DND-41 (cell line): Measurements from ENCODE around the gene IPO8.

Experiments used
- ATAC-seq: fragments of 200-7000 bp; cut with Tn5 transposase; 3 replicates; pipeline ENCODE4 v1.9.1; 2021; ENCODE audit warnings: low read depth; ENCODE audit not compliant: insufficient read depth
- DNase-seq: peaks from one replicate; pipeline ENCODE4 v3.0.0-alpha.2; 2020
- H2AFZ ChIP-seq: 2 replicates; pipeline ENCODE4 v1.6.0; 2012; ENCODE audit warnings: low read depth, low read length
- H3K27ac ChIP-seq: 2 replicates; pipeline ENCODE4 v1.5.1; 2012; ENCODE audit warnings: low read length, inconsistent platforms
- H3K27me3 ChIP-seq: fragments of 200-600 bp; sonication (generic); 2 replicates; pipeline ENCODE4 v1.6.0; 2012; ENCODE audit warnings: low read length, mild to moderate bottlenecking, inconsistent platforms; ENCODE audit not compliant: insufficient read depth, poor library complexity
- H3K36me3 ChIP-seq: 2 replicates; pipeline ENCODE4 v1.5.1; 2012; ENCODE audit warnings: low read length, inconsistent platforms; ENCODE audit not compliant: insufficient read depth
- H3K4me1 ChIP-seq: 2 replicates; pipeline ENCODE4 v1.5.1; 2012; ENCODE audit warnings: mild to moderate bottlenecking, low read length; ENCODE audit not compliant: insufficient read depth
- H3K4me2 ChIP-seq: 2 replicates; pipeline ENCODE4 v1.6.0; 2012; ENCODE audit warnings: mild to moderate bottlenecking, moderate library complexity, low read length, inconsistent platforms; ENCODE audit not compliant: insufficient read depth
- H3K4me3 ChIP-seq, 2 experiments: fragments of 200-600 bp in 1 of 2; shearing (Covaris generic) in 1 of 2; 2 replicates each; pipeline ENCODE4 v1.5.1; 2012 to 2016; ENCODE audit warnings: inconsistent platforms in 2 of 2, low read length in 2 of 2, mild to moderate bottlenecking in 2 of 2, low read depth in 1 of 2, moderate library complexity in 1 of 2
- H3K79me2 ChIP-seq: 2 replicates; pipeline ENCODE4 v1.6.0; 2012; ENCODE audit warnings: low read length, inconsistent platforms; ENCODE audit not compliant: insufficient read depth
- H3K9ac ChIP-seq: 2 replicates; pipeline ENCODE4 v1.6.0; 2012; ENCODE audit warnings: low read depth, mild to moderate bottlenecking, inconsistent platforms, low read length, moderate library complexity
- H3K9me3 ChIP-seq: 2 replicates; pipeline ENCODE4 v1.5.1; 2012; ENCODE audit warnings: low read length, moderate library complexity, mild to moderate bottlenecking, inconsistent platforms; ENCODE audit not compliant: insufficient read depth, severe bottlenecking
- H4K20me1 ChIP-seq: 2 replicates; pipeline ENCODE4 v1.6.0; 2012; ENCODE audit warnings: low read length; ENCODE audit not compliant: insufficient read depth
- EZH2 ChIP-seq: IDR thresholded peaks from 3 replicates; pipeline ENCODE4 v1.6.1; 2012; ENCODE audit warnings: borderline replicate concordance, low read depth, mild to moderate bottlenecking, moderate library complexity, low read length, inconsistent platforms; ENCODE audit not compliant: severe bottlenecking
- TF ChIP-seq, protein P1 (sequence below): IDR thresholded peaks from 2 replicates; pipeline ENCODE4 v1.5.1; 2012; ENCODE audit warnings: borderline replicate concordance, low read length, moderate library complexity, mild to moderate bottlenecking; ENCODE audit not compliant: poor library complexity, severe bottlenecking; ENCODE audit errors: extremely low read depth

The IPO8 gene

DNA sequence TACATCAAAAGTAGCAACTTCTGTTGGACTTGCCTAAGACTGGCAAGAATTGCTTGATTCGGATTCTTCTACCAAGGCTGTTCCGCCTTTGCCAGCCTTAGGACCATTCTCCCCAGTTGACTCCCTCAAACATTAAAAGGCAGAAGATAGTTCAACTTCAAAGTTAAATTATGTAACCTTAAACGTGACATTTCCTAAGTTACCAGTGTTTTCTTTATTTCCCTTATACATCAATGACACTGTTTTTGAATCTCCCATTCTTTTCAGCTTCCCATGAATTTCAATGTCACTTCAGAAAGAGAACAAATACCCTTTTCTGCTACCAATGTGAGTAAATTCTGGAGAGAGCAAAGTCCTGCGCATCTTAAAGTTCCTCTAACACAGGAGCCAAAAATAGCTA is 33.9 kb upstream of the IPO8 start:
- Histone ChIP-seq H3K9me3 (no peaks in the 10 kb centered on the region), H3K9ac (no peak overlapping the region), H4K20me1 (no peaks in the 10 kb centered on the region), H3K79me2 (no peaks in the 10 kb centered on the region), H3K4me1 (no peaks in the 10 kb centered on the region), H3K27me3 (no peaks in the 10 kb centered on the region), H3K27ac (no peak overlapping the region), H3K4me2 (no peak overlapping the region), H3K36me3 (peaks cover 12% of the 10 kb centered on the region), H2AFZ (no peak overlapping the region), H3K4me3 (no peak overlapping the region)
- no peak for ATAC-seq
- no peak for DNase-seq
- no peak for TF ChIP-seq EZH2
- TF ChIP-seq, protein P1, sequence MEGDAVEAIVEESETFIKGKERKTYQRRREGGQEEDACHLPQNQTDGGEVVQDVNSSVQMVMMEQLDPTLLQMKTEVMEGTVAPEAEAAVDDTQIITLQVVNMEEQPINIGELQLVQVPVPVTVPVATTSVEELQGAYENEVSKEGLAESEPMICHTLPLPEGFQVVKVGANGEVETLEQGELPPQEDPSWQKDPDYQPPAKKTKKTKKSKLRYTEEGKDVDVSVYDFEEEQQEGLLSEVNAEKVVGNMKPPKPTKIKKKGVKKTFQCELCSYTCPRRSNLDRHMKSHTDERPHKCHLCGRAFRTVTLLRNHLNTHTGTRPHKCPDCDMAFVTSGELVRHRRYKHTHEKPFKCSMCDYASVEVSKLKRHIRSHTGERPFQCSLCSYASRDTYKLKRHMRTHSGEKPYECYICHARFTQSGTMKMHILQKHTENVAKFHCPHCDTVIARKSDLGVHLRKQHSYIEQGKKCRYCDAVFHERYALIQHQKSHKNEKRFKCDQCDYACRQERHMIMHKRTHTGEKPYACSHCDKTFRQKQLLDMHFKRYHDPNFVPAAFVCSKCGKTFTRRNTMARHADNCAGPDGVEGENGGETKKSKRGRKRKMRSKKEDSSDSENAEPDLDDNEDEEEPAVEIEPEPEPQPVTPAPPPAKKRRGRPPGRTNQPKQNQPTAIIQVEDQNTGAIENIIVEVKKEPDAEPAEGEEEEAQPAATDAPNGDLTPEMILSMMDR, result no peak

GRCh38 chr12:30726647-30727046 is 31.0 kb upstream of the IPO8 start:
- H4K20me1 ChIP-seq, result no peaks in the 10 kb centered on the region
- no peak for DNase-seq
- H3K4me3 ChIP-seq, result no peak overlapping the region
- no peaks in the 10 kb centered on the region for H3K79me2 ChIP-seq
- H3K36me3 ChIP-seq, result peaks cover 14% of the 10 kb centered on the region
- no peaks in the 10 kb centered on the region for H3K9me3 ChIP-seq
- no peak overlapping the region for H2AFZ ChIP-seq
- no peak overlapping the region for H3K9ac ChIP-seq
- H3K27ac ChIP-seq, result no peak overlapping the region
- H3K27me3 ChIP-seq, result no peaks in the 10 kb centered on the region
- H3K4me1 ChIP-seq, result no peaks in the 10 kb centered on the region
- no peak for TF ChIP-seq EZH2
- TF ChIP-seq, protein P1, result no peak
- H3K4me2 ChIP-seq, result no peak overlapping the region
- no peak for ATAC-seq

DNA sequence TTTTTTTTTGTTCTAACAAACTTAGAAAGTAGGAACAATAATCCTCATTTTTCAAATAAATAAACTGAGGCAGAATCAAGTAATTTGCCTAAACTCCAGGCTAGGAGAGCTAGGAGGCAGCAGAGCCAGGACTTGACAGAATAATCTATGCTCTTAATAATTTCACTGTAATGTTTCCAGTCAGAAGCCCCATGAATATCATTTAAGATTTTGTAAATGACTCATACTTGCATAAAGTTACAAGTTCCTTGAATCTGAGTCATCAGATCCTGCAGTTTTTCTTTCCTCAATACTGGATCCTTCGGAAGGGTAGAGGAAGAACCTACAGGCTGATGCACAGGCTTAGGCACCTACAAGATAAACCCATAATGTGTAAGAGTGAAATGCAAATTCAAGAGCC is 30.1 kb upstream of the IPO8 start:
- H4K20me1 ChIP-seq, result no peaks in the 10 kb centered on the region
- H3K4me1 ChIP-seq, result no peaks in the 10 kb centered on the region
- H3K4me2 ChIP-seq, result no peak overlapping the region
- peaks cover 14% of the 10 kb centered on the region for H3K36me3 ChIP-seq
- H3K9ac ChIP-seq, result no peak overlapping the region
- H3K4me3 ChIP-seq, result no peak overlapping the region
- no peak overlapping the region for H3K27ac ChIP-seq
- H3K27me3 ChIP-seq, result no peaks in the 10 kb centered on the region
- ATAC-seq (no peak), DNase-seq (no peak)
- no peaks in the 10 kb centered on the region for H3K9me3 ChIP-seq
- TF ChIP-seq, protein P1, result no peak
- TF ChIP-seq EZH2, result no peak
- no peak overlapping the region for H2AFZ ChIP-seq
- no peaks in the 10 kb centered on the region for H3K79me2 ChIP-seq

- Histone ChIP-seq H2AFZ (no peak overlapping the region), H3K79me2 (no peaks in the 10 kb centered on the region), H3K27me3 (no peaks in the 10 kb centered on the region), H3K36me3 (peaks cover 35% of the 10 kb centered on the region), H3K9me3 (no peaks in the 10 kb centered on the region), H3K27ac (no peak overlapping the region), H3K4me1 (no peaks in the 10 kb centered on the region), H3K4me3 (no peak overlapping the region), H3K9ac (no peak overlapping the region), H3K4me2 (no peak overlapping the region), H4K20me1 (no peaks in the 10 kb centered on the region)
- ATAC-seq, result no peak
- DNase-seq, result no peak
- no peak for TF ChIP-seq EZH2
- TF ChIP-seq, protein P1, result no peak
These were observed 23.4 kb upstream of the IPO8 start for GRCh38 chr12:30719060-30719459.
